CD4-positive, alpha-beta T cell treated with Interleukin-17A for 1 hour (primary cell): ENCODE data around the gene ABCC5.

Source experiments
- DNase-seq: peaks from one replicate; pipeline ENCODE4 v3.0.0-alpha.2; 2020

ABCC5 gene

DNA sequence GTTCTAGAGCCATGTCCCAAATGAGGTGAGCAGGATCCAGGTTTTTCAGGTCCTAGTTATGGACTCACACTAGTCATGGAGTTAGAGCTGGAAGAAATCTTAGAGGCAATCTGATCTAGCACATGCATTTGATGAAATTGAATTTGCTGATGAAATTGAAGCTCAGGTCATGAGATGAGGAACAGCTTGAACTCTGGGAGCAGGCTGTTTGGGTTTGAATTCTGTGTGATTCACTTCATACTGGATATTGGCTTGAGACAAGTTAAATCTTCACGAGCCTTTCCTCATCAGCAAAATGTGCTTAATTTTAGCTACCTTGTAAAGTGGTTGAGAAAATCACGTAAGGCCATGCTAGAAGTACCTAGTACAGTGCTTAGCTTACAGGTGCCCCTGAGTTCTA, 99.5 kb downstream of the ABCC5 start:
- DNase-seq, result no peak

GRCh38 chr3:183917776-183918175, 99.9 kb downstream of the ABCC5 start:
- DNase-seq, result no peak

DNA sequence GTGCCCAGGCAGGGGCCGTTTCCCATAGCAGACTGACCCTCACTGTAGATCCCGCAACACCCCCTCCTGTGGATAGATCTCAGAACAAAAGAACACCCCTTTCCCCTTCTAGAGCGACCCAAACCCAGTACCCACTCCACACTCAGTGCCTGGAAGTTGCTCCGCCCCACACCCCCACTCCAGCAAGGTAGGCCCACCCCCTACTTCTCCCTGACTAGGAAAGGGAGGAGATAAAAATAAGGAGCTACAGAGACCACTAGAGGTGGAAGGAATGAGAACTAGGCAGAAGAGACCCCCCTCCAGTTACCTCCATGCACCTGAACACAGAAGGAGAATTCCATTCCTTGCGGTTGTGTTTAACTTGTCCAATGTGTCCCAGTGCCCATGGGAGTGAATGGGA, 102.8 kb downstream of the ABCC5 start:
- no peak for DNase-seq

GRCh38 chr3:183913580-183913920, 104.1 kb downstream of the ABCC5 start:
- DNase-seq, result no peak

GRCh38 chr3:183912895-183913579, 104.6 kb downstream of the ABCC5 start:
- DNase-seq, result no peak

DNA sequence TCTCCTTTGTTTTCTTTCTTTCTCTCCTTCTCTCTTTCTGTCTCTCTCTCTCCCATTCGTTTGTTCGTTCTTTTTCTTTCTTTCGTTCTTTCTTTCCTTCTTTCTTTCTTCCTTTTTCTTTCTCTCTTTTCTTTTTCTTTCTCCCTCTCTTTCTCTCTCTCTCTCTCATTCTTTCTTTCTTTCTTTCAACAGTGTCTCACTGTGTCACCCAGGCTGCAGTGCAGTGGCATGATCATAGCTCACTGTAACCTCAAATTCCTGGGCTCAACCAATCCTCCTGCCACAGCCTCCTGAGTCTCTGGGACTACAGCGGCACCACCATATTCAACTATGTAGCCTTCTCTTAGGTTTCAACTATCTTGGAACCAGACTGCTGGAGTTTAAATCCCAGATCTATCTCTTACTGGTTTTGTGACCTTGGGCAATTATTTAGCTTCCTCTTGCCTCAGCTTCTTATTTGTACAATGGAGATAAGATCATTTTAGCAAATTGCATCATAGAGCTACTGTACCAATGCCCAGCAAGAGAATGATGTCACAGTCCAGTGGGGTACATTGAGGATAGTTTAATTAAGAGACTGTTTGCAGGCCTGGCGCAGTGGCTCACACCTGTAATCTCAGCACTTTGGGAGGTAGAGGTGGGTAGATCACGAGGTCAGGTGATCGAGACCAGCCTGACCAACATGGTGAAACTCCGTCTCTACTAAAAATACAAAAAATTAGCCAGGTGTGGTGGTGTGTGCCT, 105.7 kb downstream of the ABCC5 start:
- no peak for DNase-seq

- DNase-seq, result no peak
Observed at GRCh38 chr3:183911087-183911486, 106.6 kb downstream of the ABCC5 start.

- no peak for DNase-seq
Observed at GRCh38 chr3:183909030-183909600, 108.6 kb downstream of the ABCC5 start.

DNA sequence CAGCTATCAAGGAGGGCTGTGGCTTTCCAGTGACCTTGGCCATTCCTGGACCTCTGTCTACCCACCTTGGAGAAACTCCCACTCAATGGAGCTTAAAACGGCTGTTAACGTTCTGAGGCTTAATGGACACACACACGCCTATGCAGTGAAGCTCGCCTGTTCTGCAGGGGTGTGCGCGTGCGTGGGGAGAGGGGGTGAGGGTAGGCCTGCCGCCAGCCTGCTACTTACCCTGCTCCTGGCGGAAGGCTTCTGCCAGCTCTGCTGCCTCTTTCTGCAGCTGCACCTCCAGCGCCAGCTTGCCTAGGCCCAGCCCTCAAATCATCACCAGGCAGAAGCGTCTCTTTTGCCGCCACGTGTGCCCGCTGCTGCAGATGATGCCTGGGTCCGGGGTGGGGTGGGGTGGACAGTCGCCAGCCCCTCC, 109.8 kb downstream of the ABCC5 start:
- DNase-seq, result no peak

DNA sequence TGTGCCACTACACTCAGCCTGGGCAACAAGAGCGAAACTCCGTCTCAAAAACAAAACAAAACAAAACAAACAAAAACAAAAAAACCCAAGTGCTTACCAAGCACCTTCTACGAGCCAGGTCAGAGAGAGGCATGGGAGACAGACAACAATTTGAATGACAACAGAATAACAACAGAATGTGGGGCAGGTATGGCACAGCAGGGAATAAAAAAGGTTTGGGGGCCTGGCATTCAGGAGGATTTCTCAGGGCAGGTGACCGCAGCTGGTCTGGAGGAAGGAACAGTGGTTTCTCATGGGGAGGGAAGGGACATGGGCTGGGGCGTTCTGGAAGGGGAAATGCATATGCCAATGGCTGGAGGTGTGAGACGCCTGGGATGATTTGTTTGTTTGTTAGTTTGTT, 110.5 kb downstream of the ABCC5 start:
- DNase-seq, result no peak

GRCh38 chr3:183906234-183906921, 111.3 kb downstream of the ABCC5 start:
- DNase-seq, result no peak

GRCh38 chr3:183904833-183905780, 112.6 kb downstream of the ABCC5 start:
- DNase-seq, result no peak

GRCh38 chr3:183898028-183898431, 119.7 kb downstream of the ABCC5 start:
- DNase-seq, result no peak

GRCh38 chr3:183897606-183898005, 120.1 kb downstream of the ABCC5 start:
- no peak for DNase-seq

DNA sequence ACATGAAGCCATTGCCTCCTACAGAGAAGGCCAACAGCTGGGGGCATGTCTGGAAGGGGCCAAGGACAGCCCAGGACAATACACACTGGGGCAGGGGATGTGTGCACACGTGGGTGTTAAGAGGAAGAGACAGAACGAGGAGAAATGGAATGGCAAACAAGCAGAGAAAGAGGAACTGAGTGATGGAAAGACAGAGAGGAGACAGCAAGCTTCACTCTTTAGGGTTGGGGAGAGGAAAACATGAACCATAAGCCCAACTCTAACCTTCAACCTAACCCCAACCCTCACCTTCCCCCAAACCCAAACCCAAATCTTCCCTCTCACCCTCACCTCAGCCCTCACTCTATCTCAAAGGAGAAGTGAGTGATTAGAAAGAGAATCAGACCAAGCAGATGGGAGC, 121.1 kb downstream of the ABCC5 start:
- DNase-seq, result no peak

GRCh38 chr3:183896184-183896583, 121.5 kb downstream of the ABCC5 start:
- DNase-seq, result no peak

DNA sequence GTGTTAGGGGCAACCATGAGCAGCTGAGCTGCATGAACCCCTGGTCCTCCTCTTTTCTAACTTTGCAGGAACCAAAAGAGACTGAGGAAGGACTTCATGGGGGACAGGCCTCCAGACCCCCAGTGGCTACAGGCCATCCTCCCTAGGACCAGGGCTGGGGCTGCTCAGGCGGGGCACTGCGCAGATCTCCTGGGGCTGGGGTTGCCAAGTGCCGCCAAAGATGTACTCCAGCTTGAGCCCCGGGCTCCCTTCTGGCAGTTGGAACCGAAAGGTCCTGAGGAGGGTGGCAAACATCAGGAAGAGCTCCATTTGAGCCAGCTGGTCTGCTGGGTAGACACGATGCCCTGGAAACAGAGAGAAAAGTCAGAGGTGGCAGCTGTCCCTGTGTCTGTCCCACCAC, 121.9 kb downstream of the ABCC5 start:
- DNase-seq, result no peak

DNA sequence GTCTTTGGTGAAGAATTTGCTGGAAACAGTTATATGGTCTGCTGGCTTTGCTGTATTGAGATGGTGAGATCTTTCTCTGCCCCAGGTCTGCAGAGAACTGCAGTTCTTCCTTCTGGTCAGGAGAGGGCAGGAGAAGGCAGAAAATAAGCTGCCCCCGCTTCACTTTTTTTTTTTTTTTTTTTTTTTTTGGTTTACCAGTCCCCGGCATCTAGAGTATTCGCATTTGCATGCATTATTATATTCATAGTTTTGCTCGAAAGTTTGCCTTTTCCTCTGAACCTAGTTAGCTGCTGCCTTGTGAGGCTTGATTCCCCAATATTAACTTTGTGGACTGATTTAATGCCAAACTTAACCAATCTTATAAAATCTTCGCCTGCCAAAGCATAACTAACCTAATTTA, 122.4 kb downstream of the ABCC5 start:
- DNase-seq, result peak; percentile 71

GRCh38 chr3:183892610-183893214, 125.0 kb downstream of the ABCC5 start:
- no peak for DNase-seq

- no peak for DNase-seq
Observed at GRCh38 chr3:183885766-183886165, 131.9 kb downstream of the ABCC5 start.

GRCh38 chr3:183884427-183885296, 133.0 kb downstream of the ABCC5 start, which contains the start of gene PARL:
PARL (minus strand) TSS chr3:183884880; CDS start chr3:183884846, 34 bp downstream.
- peak; percentile 95 for DNase-seq
